Heart right ventricle (tissue), 16 donors: Measurements from ENCODE around the gene GRIA3. TPM values are rescaled to one million over a fixed set of nuclear protein-coding genes. Genes with fewer than 3 reads are reported as not detected.

Experiments used
- ATAC-seq, 8 donors: fragments of 200-7000 bp; cut with Tn5 transposase; one replicate each; pipeline ENCODE4 v1.9.1; 2020; ENCODE audit warnings: mild to moderate bottlenecking in 8 of 8, moderate library complexity in 8 of 8, moderate number of reproducible peaks in 1 of 8
- DNase-seq, 2 donors: peaks; one replicate each; pipeline ENCODE4 v3.0.0-alpha.2; 2020
- H3K27ac ChIP-seq, 10 donors: fragments of 200-600 bp; sonication (generic) in 2 of 10; one replicate each; pipeline versions ENCODE4 v1.5.0 to v1.8.0; 2020 to 2022; ENCODE audit warnings: mild to moderate bottlenecking in 3 of 10
- H3K27me3 ChIP-seq, 7 donors: fragments of 200-600 bp; one replicate each; pipeline ENCODE4 v1.8.0; 2021 to 2022; ENCODE audit warnings: mild to moderate bottlenecking in 2 of 7
- H3K36me3 ChIP-seq, 9 donors: fragments of 200-600 bp; sonication (generic) in 1 of 9; one replicate each; pipeline versions ENCODE4 v1.5.0 to v1.8.0; 2020 to 2022; ENCODE audit warnings: mild to moderate bottlenecking in 2 of 9
- H3K4me1 ChIP-seq, 9 donors: fragments of 200-600 bp; sonication (generic) in 1 of 9; one replicate each; pipeline versions ENCODE4 v1.5.0 to v1.8.0; 2020 to 2022; ENCODE audit warnings: mild to moderate bottlenecking in 4 of 9
- H3K4me3 ChIP-seq, 10 donors: fragments of 200-600 bp; sonication (generic) in 2 of 10; one replicate each; pipeline versions ENCODE4 v1.5.0 to v1.8.0; 2020 to 2022; ENCODE audit warnings: mild to moderate bottlenecking in 7 of 10, moderate library complexity in 2 of 10
- H3K9me3 ChIP-seq, 11 donors: fragments of 200-600 bp in 10 of 11; sonication (generic) in 2 of 11; one replicate each; pipeline versions ENCODE4 v1.5.0 to v1.8.0; 2013 to 2022; ENCODE audit warnings: mild to moderate bottlenecking in 2 of 11, control low read depth in 1 of 11, moderate library complexity in 1 of 11
- WGBS, 2 donors: extraction: QIAGEN DNeasy Blood & Tissue Kit; methylation state at CpG; one replicate each; pipeline ENCODE4 v1.1.7; 2013; ENCODE audit warnings: inconsistent platforms in 1 of 2; 5-methylcytosine and 5-hydroxymethylcytosine counted together
- intact Hi-C, 10 donors: fragments of 100-400 bp; cut with DNase I; formaldehyde crosslinking; loops; one replicate each; pipeline versions ENCODE4 v1.11.1 to v1.14.2; 2022
- polyA plus RNA-seq, 2 donors: library from polyadenylated mRNA; stranded (reverse); fragments of 200-250 nt; gene quantifications; one replicate each; pipeline ENCODE4 v1.2.3, GENCODE V29; 2013
- total RNA-seq, 10 donors: library from RNA; stranded (reverse); fragmentation: NEBNext Ultra II Directional in 3 of 10; extraction: Animal tissue kit (Norgen Biotek cat#: 25700) in 3 of 10; gene quantifications; one replicate each; pipeline versions ENCODE4 v1.2.1 to v1.2.4, GENCODE V29; 2021 to 2023
- TF ChIP-seq, protein P1 (sequence below), 9 donors: fragments of 200-600 bp; sonication (generic) in 2 of 9; IDR thresholded peaks; one replicate each; pipeline versions ENCODE4 v1.5.0 to v1.8.0; 2021 to 2022; ENCODE audit warnings: antibody characterized with exemption in 9 of 9, mild to moderate bottlenecking in 5 of 9, moderate library complexity in 1 of 9
- donor health status: Arrhythmogenic right ventricular cardiomyopathy.
- donor health status: ischemic (EF 13 %, LVEDD 7.1; RV severe dilation, severe dysfunction).
- donor health status: healthy with polysubstance abuse.
- donor health status: DM: no; HTN: yes; CAD: no.
- donor health status: DM: no; HTN: no; CAD: no.
- donor health status: ischemic (EF 25% LVEDD 6.9; RV normal size, moderate dysfunction).
- donor health status: ischemic (EF 25% LVEDD 5.7; RV mildly dilated, moderate dysfunction).
- donor health status: healthy.
- donor health status: DM: yes; HTN: yes; CAD: no.
- donor health status: Ischemic cardiomyopathy.
- donor health status: ischemic (EF 35%, LVEDD 5.7; RV mildly dilated, moderate dysfunction).
- donor health status: nonischemic (EF 11% LVEDD 7.7; RV severe dilation, severe dysfunction).
- donor health status: DM: yes; HTN: yes; CAD: no.
- donor health status: PGD.
- donor health status: ischemic (EF 29% LVEDD 5.4; RV normal size, mild dysfunction).
- donor health status: nonischemic (EF 23%, LVEDD 6.1; RV moderate dilation, normal function).

GRIA3 gene
- total and polyA plus RNA-seq, 12 donors: 0.06 to 12.4 (median 1.2) TPM

DNA sequence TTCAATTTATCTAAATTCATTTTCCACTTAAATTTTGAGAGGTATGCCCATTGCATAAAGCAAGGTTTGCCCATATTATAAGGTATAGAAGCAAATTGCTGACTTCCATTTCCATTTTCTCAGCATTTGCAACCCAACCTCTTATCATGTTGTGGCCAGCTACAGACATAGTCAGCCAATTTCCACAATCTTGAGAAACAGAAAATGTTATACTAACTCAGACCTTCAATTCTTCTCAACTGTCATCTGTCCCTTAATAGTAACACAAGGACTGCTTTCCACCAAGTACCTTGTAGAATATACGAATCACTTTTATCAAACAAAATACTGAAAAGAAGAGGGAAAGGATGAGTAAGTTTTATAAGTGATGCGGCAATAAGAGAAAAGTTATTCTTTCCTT is 11.2 kb upstream of the GRIA3 start:
- no peaks in the 10 kb centered on the region for H3K36me3 ChIP-seq
- intact Hi-C loops: no loop called here
- ATAC-seq: no peak

DNA sequence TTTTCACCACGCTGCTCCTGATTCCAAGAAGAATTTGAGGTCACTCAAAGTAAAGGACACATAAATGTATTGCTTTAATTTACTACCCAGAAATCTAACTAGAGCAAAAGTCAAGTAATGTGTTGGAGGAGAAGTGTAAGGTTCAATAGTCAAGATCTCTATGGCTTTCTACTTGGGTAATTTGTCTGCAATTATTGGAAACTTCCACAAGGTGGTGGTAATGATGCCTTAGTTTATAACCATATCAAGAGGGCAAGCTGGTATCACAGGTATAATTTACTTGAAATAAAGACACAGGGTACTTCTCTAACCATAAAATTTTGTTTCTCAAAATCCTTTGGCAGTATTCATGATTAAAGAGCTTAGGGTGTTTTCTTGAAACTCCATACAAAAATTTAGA is 10.2 kb upstream of the GRIA3 start:
- WGBS, 2 donors: 39 to 43% methylated on average over 1 of the region's 1 CpG
- TF ChIP-seq, protein P1, sequence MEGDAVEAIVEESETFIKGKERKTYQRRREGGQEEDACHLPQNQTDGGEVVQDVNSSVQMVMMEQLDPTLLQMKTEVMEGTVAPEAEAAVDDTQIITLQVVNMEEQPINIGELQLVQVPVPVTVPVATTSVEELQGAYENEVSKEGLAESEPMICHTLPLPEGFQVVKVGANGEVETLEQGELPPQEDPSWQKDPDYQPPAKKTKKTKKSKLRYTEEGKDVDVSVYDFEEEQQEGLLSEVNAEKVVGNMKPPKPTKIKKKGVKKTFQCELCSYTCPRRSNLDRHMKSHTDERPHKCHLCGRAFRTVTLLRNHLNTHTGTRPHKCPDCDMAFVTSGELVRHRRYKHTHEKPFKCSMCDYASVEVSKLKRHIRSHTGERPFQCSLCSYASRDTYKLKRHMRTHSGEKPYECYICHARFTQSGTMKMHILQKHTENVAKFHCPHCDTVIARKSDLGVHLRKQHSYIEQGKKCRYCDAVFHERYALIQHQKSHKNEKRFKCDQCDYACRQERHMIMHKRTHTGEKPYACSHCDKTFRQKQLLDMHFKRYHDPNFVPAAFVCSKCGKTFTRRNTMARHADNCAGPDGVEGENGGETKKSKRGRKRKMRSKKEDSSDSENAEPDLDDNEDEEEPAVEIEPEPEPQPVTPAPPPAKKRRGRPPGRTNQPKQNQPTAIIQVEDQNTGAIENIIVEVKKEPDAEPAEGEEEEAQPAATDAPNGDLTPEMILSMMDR (IDR thresholded peaks at IDR 0.05): peak in 1 of 9 donors; percentile 12
- Histone ChIP-seq H3K27me3 (no peaks in the 10 kb centered on the region), H3K36me3 (no peaks in the 10 kb centered on the region), H3K4me3 (no peak overlapping the region), H3K4me1 (no peaks in the 10 kb centered on the region), H3K27ac (no peak overlapping the region), H3K9me3 (no peaks in the 10 kb centered on the region)
- intact Hi-C loops: no loop called here
- DNase-seq: no peak
- ATAC-seq: no peak

More for the DNA sequence above, 11.2 kb upstream of the GRIA3 start:
- H3K9me3 ChIP-seq: no peaks in the 10 kb centered on the region
- H3K4me1 ChIP-seq: no peaks in the 10 kb centered on the region
- 58 to 74% methylated on average over 2 of the region's 2 CpGs for WGBS, 2 donors
- no peak overlapping the region for H3K27ac ChIP-seq
- H3K4me3 ChIP-seq: no peak overlapping the region
- TF ChIP-seq, protein P1 (IDR thresholded peaks at IDR 0.05): no peak
- DNase-seq: no peak
- no peaks in the 10 kb centered on the region for H3K27me3 ChIP-seq

DNA sequence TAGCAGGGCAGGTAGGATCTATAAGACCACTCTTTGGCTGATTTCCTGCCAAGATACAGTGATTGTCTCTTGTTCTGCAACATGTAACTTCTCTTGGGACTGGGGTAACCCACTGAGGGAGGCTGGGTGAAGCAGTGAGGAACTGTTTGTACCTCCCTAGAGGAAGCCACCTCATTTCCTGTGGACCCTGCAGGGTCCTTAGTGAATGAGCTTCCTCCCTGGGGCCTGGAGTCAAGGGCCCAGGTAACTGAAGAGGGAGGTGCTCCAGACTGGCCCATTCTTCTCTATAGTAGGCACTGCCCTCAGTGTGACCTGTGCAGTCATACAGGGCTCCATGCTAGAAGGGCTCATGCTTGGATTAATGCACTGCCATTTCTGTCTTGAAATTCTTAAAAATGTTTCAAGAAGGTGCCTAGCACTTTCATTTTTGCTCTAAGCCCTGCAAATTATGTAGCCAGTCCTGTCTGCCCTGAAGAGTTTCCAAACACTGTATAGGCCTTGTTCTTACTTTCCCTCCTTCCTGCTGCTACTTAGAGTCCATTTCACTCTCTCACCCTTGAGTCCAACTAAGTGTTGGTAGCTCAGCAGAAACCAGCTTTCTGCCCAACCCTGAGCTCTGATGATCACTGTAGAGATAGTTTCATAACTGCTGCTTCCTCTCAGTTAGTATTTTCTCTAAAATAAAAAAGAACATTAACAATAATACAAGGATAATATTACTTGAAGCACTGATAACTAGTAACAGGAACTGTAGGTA is 8.5 kb upstream of the GRIA3 start:
- no peaks in the 10 kb centered on the region for H3K9me3 ChIP-seq
- DNase-seq (no peak), ATAC-seq (no peak)
- H3K4me3 ChIP-seq: no peak overlapping the region
- no peaks in the 10 kb centered on the region for H3K36me3 ChIP-seq
- H3K4me1 ChIP-seq: no peaks in the 10 kb centered on the region
- H3K27me3 ChIP-seq: no peaks in the 10 kb centered on the region
- no peak overlapping the region for H3K27ac ChIP-seq
- intact Hi-C loops: no loop called here
- TF ChIP-seq, protein P1 (IDR thresholded peaks at IDR 0.05): no peak

DNA sequence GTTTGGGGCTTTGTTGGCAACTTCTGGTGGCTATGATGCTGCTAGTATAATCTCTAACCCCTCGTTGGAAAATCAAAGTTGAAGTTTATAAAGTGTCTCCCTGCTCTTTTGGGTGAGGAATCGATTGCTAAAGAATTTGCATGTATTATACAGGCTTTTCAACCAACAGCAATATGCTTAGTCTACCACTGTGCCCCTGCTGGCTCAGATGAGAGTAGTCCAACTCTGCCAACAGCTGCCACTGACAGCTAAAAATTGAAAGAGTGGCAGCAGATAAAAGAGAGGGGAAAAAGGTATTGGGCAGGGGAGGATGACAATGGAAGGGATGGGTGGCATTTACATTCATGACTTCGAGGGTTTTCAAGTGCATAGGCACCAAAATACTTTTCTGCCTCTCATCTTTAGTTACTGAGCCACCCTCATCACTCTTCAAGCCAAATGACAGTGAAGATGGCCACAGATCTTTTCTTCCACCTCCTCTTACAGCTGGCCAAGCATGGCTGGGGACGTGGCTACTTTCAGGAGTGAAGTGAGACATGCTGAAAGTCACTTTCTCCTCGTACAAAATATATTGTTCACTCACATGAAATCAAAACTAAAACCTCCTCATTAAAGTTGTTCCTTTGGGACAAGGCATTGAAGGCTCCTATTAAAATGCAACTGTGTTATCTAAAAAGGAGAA is 2.7 kb upstream of the GRIA3 start:
- 63 to 67% methylated on average over 5 of the region's 5 CpGs for WGBS, 2 donors
- TF ChIP-seq, protein P1 (IDR thresholded peaks at IDR 0.05): no peak
- H3K4me3 ChIP-seq: no peak overlapping the region
- intact Hi-C loops: loop anchor here in 2 of 10 donors (10.0 kb wide), 2 partner anchors 233 to 243 kb away; no protein-coding TSS in a partner anchor
- DNase-seq (no peak), ATAC-seq (no peak)
- H3K36me3 ChIP-seq: no peaks in the 10 kb centered on the region
- no peaks in the 10 kb centered on the region for H3K9me3 ChIP-seq
- peaks cover 0 to 37% (median 0%) of the 10 kb centered on the region in 7 donors for H3K27me3 ChIP-seq
- no peak overlapping the region for H3K27ac ChIP-seq
- H3K4me1 ChIP-seq: no peaks in the 10 kb centered on the region
